HFF-Myc (cell line): ENCODE data around the gene NKAIN1.

ENCODE experiments used
- DNase-seq: peaks from one replicate; pipeline ENCODE4 v3.0.0-alpha.2; 2011; ENCODE audit warnings: low read depth; ENCODE audit errors: extremely low read depth
- H3K4me3 ChIP-seq: replicated peaks from 2 replicates; pipeline ENCODE4 v1.5.1; 2011; ENCODE audit warnings: low read depth, mild to moderate bottlenecking, control low read depth, low read length
- TF ChIP-seq, protein P1 (sequence below): IDR thresholded peaks from 2 replicates; pipeline ENCODE4 v1.5.1; 2012; ENCODE audit warnings: mild to moderate bottlenecking, low read depth, low read length, control low read depth; ENCODE audit errors: missing control alignments

NKAIN1 gene

DNA sequence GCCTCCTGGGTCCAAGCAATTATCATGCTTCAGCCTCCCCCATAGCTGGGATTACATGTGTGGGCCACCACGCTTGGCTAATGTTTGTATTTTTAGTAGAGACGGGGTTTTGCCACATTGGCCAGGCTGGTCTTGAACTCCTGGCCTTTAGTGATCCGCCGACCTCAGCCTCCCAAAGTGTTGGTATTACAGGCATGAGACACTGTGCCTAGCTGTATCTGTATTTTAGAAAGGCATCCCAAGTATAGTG is 69.3 kb downstream of the NKAIN1 start:
- TF ChIP-seq, protein P1, sequence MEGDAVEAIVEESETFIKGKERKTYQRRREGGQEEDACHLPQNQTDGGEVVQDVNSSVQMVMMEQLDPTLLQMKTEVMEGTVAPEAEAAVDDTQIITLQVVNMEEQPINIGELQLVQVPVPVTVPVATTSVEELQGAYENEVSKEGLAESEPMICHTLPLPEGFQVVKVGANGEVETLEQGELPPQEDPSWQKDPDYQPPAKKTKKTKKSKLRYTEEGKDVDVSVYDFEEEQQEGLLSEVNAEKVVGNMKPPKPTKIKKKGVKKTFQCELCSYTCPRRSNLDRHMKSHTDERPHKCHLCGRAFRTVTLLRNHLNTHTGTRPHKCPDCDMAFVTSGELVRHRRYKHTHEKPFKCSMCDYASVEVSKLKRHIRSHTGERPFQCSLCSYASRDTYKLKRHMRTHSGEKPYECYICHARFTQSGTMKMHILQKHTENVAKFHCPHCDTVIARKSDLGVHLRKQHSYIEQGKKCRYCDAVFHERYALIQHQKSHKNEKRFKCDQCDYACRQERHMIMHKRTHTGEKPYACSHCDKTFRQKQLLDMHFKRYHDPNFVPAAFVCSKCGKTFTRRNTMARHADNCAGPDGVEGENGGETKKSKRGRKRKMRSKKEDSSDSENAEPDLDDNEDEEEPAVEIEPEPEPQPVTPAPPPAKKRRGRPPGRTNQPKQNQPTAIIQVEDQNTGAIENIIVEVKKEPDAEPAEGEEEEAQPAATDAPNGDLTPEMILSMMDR: no peak
- no peak for DNase-seq
- no peak overlapping the region for H3K4me3 ChIP-seq

DNA sequence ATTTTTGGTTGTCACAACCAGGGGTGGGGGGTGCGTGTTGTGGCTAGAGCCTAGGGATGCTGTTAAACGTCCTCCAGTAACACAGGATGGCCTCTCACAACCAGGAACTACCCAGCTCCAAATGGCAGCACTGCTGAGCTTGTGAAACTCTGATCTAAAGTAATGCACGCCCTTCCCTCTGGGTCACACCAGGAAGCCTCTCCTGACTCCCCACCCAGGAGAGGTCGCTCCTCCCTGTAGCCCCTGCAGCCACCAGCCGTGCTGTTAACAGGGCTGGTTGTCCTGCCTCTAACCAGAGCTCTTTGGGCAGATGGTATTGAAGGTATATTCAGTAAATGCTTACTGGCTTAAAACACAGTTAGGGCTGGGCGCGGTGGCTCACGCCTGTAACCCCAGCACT is 73.2 kb downstream of the NKAIN1 start:
- TF ChIP-seq, protein P1: no peak
- no peak for DNase-seq
- no peak overlapping the region for H3K4me3 ChIP-seq

DNA sequence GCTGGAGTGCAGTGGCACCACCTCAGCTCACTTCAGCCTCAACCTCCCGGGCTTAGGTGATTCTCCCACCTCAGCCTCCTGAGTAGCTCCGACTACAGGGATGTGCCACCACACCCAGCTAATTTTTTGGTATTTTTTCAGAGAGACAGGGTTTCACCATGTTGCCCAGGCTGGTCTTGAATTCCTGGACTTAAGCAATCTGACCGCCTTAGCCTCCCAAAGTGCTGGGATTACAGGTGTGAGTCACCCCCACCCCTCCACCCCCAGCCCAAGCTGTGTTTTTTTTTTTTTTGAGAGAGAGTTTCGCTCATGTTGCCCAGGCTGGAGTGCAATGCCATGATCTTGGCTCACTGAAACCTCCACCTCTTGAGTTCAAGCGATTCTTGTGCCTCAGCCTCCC is 75.4 kb downstream of the NKAIN1 start:
- DNase-seq: no peak
- H3K4me3 ChIP-seq: no peak overlapping the region
- TF ChIP-seq, protein P1: no peak

DNA sequence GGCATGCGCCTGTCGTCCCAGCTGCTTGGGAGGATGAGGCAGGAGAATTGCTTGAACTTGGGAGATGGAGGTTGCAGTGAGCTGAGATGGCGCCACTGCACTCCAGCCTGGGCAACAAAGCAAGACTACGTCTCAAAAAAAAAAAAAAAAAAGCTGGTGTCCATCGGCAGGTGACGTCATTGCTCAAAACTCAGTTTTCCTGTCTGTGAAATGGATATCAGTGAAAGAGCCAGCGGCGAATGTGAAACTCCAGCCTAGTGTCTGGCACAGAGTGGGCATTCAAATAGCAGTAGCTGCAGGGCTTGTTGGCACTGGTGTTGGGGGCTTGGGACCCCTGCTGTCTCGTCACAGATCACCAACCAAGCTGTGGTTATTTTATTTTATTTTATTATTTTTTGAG is 75.8 kb downstream of the NKAIN1 start:
- no peak for DNase-seq
- no peak overlapping the region for H3K4me3 ChIP-seq
- TF ChIP-seq, protein P1: no peak

DNA sequence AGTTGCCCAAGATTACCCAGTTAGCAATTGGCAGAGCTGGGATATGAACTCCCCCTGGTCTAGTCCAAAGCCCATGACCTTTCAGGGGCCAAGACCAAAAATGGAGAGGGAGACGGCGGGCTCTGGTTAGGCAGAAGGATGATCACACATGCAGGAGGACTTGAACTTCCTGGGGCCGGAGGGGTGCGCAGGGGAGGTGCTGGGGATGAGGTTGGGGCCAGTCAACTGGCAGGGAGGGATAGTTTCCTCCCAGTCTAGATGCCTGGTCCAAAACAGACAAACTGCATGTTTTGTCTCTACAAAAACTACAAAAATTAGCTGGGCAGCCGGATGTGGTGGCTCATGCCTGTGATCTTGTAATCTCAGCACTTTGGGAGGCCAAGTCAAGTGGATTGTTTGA is 78.1 kb downstream of the NKAIN1 start:
- DNase-seq: no peak
- H3K4me3 ChIP-seq: no peak overlapping the region
- TF ChIP-seq, protein P1: no peak

DNA sequence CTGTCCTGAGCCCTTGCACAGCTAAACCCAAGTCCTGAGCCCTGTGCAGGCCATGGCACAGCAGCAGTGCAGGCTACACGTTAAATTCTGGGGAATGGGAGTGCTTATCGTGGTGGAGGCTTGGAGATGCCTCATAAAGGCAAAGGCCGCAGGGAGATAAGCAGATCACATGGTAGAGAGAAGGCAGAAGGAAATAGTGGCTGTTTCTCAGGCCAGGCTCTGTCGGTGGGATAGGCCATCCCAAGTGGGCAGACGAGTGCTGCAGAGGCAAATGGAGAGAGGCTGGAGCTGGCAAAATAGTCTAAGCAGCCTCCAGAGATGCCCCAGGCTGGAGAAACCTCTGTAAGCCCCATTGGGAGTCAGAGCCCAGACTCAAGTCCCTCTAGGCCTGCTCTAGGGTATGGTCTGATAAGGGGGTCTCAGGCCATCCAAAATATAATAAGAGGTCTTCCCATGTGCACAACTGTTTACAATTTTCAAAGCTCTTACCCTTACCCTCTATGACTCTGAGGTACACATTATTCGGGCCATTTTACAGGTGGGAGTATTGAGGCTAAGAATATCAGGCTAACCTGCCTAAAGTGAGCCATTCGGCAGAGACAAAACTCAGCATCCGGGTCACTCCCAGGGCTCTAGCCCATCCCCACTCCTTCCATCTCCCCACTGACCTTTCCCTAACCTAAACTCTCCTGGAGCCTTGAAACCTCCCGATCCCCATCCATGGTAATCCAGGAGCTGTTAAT is 79.6 kb downstream of the NKAIN1 start:
- TF ChIP-seq, protein P1: no peak
- DNase-seq: no peak
- no peak overlapping the region for H3K4me3 ChIP-seq

DNA sequence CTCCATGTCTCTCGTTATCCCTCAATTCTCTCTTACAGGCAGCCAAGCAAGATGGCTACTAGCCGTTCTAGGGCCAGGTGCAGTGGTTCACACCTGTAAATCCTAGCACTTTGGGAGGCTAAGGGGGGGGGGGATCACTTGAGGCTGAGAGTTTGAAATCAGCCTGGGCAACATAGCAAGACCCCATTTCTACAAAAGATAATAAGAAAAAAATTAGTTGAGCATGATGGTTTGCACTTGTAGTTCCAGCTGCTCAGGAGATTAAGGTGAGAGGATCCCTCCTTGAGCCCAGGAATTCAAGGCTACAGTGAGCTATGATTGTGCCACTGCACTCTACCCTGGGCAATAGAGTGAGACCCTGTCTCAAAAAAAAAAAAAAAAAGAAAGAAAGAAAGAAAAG is 80.4 kb downstream of the NKAIN1 start:
- no peak for DNase-seq
- TF ChIP-seq, protein P1: no peak
- H3K4me3 ChIP-seq: no peak overlapping the region
